Right lobe of liver (tissue), 6 donors: ENCODE results near the gene KRT4. TPM values are rescaled to one million over a fixed set of nuclear protein-coding genes. Genes with fewer than 3 reads are reported as not detected.

ENCODE experiments used
- ATAC-seq, 4 donors: fragments of 200-7000 bp; cut with Tn5 transposase; one replicate each; pipeline ENCODE4 v1.9.1; 2020; ENCODE audit warnings: mild to moderate bottlenecking in 4 of 4, moderate library complexity in 4 of 4
- DNase-seq, 3 donors: peaks; one replicate each; pipeline ENCODE4 v3.0.0-alpha.2; 2020
- H3K27ac ChIP-seq, 3 donors: fragments of 200-600 bp; one replicate each; pipeline ENCODE4 v1.8.0; 2022
- H3K27me3 ChIP-seq, 2 donors: fragments of 200-600 bp; one replicate each; pipeline ENCODE4 v1.8.0; 2022
- H3K36me3 ChIP-seq, 4 donors: fragments of 200-600 bp; sonication (generic) in 1 of 4; one replicate each; pipeline versions ENCODE4 v1.5.1 to v1.8.0; 2017 to 2022; ENCODE audit warnings: control low read depth in 1 of 4
- H3K4me1 ChIP-seq, 4 donors: fragments of 200-600 bp; sonication (generic) in 1 of 4; one replicate each; pipeline versions ENCODE4 v1.5.1 to v1.8.0; 2017 to 2022; ENCODE audit warnings: control low read depth in 1 of 4
- H3K4me3 ChIP-seq, 3 donors: fragments of 200-600 bp; one replicate each; pipeline ENCODE4 v1.8.0; 2022
- H3K9me3 ChIP-seq, 4 donors: fragments of 200-600 bp; sonication (generic) in 1 of 4; one replicate each; pipeline versions ENCODE4 v1.5.1 to v1.8.0; 2017 to 2022; ENCODE audit warnings: control low read depth in 1 of 4
- POLR2A ChIP-seq: fragments of 450-650 bp; IDR thresholded peaks from one replicate; pipeline ENCODE4 v1.6.1; 2017; ENCODE audit warnings: antibody characterized with exemption, mild to moderate bottlenecking
- WGBS: methylation state at CpG from one replicate; pipeline ENCODE4 v1.1.6; 2018; ENCODE audit warnings: low coverage, low lambda C conversion rate; ENCODE audit not compliant: insufficient coverage; ENCODE audit errors: missing lambda C conversion rate; 5-methylcytosine and 5-hydroxymethylcytosine counted together
- intact Hi-C, 2 donors: fragments of 100-400 bp; cut with DNase I; formaldehyde crosslinking; loops; one replicate each; pipeline versions ENCODE4 v1.11.2 to v1.14.1; 2022
- total RNA-seq, 6 experiments: library from RNA; depleted of rRNA in 2 of 6; stranded (reverse); fragments of >200 nt in 2 of 6; fragmentation: NEBNext Ultra II Directional in 3 of 6; extraction: Animal tissue kit (Norgen Biotek cat#: 25700) in 3 of 6; gene quantifications; one replicate each; pipeline versions ENCODE4 v1.1.0 to v1.2.4, GENCODE V29; 2016 to 2023
- TF ChIP-seq, protein P1 (sequence below), 4 donors: fragments of 200-600 bp in 3 of 4; fragments of 450-650 bp in 1 of 4; IDR thresholded peaks; one replicate each; pipeline versions ENCODE4 v1.5.1 to v1.8.0; 2016 to 2022; ENCODE audit warnings: antibody characterized with exemption in 4 of 4, mild to moderate bottlenecking in 2 of 4
- donor health status: DM: no; HTN: yes; CAD: no.
- donor health status: DM: no; HTN: no; CAD: no.
- donor health status: DM: no; HTN: no; CAD: no.
- donor health status: DM: no; HTN: yes; CAD: no.
- donor health status: DM: no; HTN: yes; CAD: no.

KRT4 gene
- total RNA-seq, 6 experiments from 2014 or later = not detected

DNA sequence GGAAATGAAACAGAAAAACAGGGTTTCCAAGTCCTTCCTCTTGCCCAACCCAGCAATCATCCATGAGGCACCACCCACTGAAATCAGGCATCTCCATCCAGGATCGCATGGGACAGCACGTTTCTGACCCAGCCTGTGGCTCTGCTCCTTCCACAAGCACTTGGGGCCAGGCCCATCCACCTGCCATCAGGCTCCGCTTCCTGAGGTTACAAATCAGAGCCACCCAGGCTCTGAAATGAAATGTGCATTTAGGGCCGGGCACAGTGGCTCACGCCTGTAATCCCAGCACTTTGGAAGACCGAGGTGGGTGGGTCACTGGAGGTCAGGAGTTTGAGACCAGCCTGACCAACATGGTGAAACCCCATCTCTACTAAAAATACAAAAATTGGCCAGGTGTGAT, 35.6 kb upstream of the KRT4 start:
- 74% methylated on average over 6 of the region's 6 CpGs for WGBS
- intact Hi-C loops = no loop called here
- Histone ChIP-seq H3K4me1 (no peaks in the 10 kb centered on the region), H3K9me3 (no peaks in the 10 kb centered on the region), H3K27me3 (no peaks in the 10 kb centered on the region), H3K27ac (no peak overlapping the region), H3K4me3 (no peak overlapping the region), H3K36me3 (no peaks in the 10 kb centered on the region)
- DNase-seq (no peak), ATAC-seq (no peak)
- TF ChIP-seq, protein P1, sequence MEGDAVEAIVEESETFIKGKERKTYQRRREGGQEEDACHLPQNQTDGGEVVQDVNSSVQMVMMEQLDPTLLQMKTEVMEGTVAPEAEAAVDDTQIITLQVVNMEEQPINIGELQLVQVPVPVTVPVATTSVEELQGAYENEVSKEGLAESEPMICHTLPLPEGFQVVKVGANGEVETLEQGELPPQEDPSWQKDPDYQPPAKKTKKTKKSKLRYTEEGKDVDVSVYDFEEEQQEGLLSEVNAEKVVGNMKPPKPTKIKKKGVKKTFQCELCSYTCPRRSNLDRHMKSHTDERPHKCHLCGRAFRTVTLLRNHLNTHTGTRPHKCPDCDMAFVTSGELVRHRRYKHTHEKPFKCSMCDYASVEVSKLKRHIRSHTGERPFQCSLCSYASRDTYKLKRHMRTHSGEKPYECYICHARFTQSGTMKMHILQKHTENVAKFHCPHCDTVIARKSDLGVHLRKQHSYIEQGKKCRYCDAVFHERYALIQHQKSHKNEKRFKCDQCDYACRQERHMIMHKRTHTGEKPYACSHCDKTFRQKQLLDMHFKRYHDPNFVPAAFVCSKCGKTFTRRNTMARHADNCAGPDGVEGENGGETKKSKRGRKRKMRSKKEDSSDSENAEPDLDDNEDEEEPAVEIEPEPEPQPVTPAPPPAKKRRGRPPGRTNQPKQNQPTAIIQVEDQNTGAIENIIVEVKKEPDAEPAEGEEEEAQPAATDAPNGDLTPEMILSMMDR (IDR thresholded peaks at IDR 0.05) = no peak

DNA sequence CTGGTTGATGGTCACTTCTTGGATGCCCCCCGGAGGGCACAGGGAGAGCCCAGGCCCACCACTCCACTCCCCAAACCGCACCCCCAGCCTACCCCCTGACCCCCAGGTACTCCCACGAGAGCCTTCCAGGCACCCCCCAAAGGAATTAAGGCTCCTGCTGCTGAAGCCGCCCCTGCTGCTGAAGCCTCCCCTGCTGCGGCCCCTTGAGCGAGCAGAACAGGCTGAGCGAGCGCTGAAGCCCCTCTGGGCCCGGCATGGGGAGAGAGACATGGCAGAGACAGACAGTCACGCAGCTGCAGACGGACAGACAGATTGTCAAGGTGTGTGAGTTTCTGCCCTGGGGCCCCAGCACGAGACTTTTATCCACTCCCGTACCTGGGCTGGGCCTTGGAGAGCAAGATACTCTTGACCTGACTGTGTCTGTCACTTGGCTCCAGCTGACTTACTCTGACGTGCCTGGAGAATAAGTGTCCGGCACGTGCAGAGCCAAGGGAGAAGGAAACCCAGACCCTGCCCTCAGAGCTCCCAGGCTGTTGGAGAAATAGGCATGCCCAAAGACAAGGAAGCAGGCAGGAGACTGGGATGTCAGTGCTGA, 34.8 kb upstream of the KRT4 start, which contains the start of gene KRT78:
KRT78 (minus strand) TSS at position 334 of the 595 bp plus-strand sequence; CDS start at position 270, 64 bp downstream.
- H3K4me3 ChIP-seq = no peak within 1 kb of the TSS
- intact Hi-C loops = no loop called here
- no peaks in the 10 kb centered on the region for H3K4me1 ChIP-seq
- TF ChIP-seq, protein P1 (IDR thresholded peaks at IDR 0.05) = no peak
- no peak for TF ChIP-seq POLR2A
- ATAC-seq (no peak), DNase-seq (no peak)
- no peak within 1 kb of the TSS for H3K27ac ChIP-seq
- H3K9me3 ChIP-seq = no peaks in the 10 kb centered on the region
- WGBS = 53% methylated on average over 2 of the region's 16 CpGs
- no peaks in the 10 kb centered on the region for H3K36me3 ChIP-seq
- no peaks in the 10 kb centered on the region for H3K27me3 ChIP-seq

DNA sequence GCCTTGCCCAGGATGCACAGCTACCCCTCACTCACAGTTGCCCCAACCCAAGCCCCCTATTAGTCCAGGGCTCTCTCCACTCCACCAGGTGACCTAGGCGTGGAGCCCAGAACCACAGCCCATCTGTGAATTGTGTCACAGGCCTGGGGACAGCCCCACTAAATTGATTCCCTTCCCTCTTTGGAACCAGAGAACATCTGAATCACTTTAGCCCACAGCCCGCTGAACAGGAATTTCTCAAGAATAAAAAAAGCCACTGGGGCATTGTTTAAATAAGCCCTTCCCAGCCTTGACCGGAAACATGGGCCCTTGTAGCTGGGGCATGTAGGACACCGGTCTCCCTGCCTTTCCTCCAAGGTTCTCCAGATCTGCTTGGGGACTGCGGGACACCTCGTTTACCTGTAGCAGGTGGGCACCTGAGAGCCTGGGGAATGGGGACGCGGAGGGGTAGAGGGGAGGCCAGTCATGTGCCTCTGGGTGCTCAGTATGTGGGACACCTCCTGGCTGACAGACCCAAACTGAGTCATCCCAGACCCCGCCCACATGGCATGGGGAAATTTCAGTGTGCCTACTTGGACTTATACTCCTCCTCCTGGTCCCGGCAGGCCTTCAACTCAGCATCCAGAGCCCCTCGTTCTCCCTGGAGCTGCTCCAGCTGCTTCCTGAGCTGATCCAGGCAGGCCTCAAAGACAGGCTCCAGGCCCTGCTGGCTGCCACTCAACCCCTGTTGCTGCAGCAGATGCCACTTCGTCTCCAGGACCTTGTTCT, 33.6 kb upstream of the KRT4 start:
- ATAC-seq (no peak), DNase-seq (no peak)
- intact Hi-C loops = no loop called here
- TF ChIP-seq, protein P1 (IDR thresholded peaks at IDR 0.05) = no peak
- no peak for TF ChIP-seq POLR2A
- Histone ChIP-seq H3K4me3 (no peak overlapping the region), H3K9me3 (no peaks in the 10 kb centered on the region), H3K36me3 (no peaks in the 10 kb centered on the region), H3K27ac (no peak overlapping the region), H3K4me1 (no peaks in the 10 kb centered on the region), H3K27me3 (no peaks in the 10 kb centered on the region)
- 76% methylated on average over 5 of the region's 12 CpGs for WGBS

DNA sequence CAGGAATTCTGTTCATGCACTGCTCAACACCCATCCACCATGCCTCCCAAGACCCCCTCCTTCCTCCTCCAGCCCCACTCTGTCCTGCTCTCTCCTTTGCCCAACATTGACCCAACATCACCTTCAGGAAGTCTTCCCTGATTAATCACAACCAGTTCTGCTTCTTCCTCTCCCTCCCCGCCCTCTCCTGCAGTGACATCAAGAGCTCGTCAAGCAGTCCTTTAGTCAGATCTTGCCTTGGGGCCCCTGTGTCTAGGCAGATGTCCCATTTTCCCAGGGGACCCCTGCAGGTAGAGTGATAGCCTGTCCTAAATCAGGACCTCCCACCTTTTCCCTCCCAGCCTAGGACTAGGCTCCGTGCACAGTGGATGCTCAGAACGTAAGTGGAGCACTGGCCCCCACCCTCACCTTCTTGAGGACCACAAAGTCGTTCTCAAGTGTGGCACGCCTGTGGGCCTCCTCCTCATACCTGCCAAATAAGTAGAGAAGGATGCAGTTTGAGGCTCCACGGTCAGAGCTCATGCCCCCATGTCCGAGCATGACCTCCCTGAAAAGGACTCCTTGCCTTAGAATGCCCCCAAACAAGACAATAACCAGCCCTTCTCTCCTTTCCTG, 32.5 kb upstream of the KRT4 start:
- Histone ChIP-seq H3K4me3 (no peak overlapping the region), H3K27me3 (no peaks in the 10 kb centered on the region), H3K4me1 (no peaks in the 10 kb centered on the region), H3K9me3 (no peaks in the 10 kb centered on the region), H3K27ac (no peak overlapping the region), H3K36me3 (no peaks in the 10 kb centered on the region)
- TF ChIP-seq, protein P1 (IDR thresholded peaks at IDR 0.05) = no peak
- TF ChIP-seq POLR2A = no peak
- DNase-seq (no peak), ATAC-seq (no peak)
- 78% methylated on average over 3 of the region's 8 CpGs for WGBS
- intact Hi-C loops = no loop called here
